GM12874 (cell line): Measurements from ENCODE around the gene LILRA2.
"Not testable (repeated sequence)": the region's sequence is repeated elsewhere in the genome, so short reads cannot be mapped to it uniquely, and the experiment has no call there.

ENCODE experiments used
- CTCF ChIP-seq: IDR thresholded peaks from 2 replicates; pipeline ENCODE4 v1.5.1; 2011; ENCODE audit warnings: low read depth, mild to moderate bottlenecking, control low read depth, low read length, moderate library complexity; ENCODE audit not compliant: insufficient read depth

Gene LILRA2

DNA sequence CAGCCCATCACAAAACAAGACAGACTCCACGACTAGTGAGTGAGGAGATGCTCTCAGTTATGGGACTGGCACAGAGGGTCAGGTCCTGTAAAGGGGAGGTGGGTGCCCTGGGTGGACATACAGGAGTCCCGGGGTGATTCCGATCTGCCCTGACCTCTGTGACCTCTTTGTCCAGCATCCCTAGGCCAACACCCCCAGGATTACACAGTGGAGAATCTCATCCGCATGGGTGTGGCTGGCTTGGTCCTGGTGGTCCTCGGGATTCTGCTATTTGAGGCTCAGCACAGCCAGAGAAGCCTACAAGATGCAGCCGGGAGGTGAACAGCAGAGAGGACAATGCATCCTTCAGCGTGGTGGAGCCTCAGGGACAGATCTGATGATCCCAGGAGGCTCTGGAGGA, 13.4 kb downstream of the LILRA2 start:
- TF ChIP-seq CTCF = no peak

- TF ChIP-seq CTCF = not testable (repeated sequence)
Observed at GRCh38 chr19:54593445-54593844, 19.9 kb downstream of the LILRA2 start, which contains the start of gene LILRA1. LILRA1 (plus strand) TSS chr19:54593632; CDS start chr19:54594245, 613 bp downstream.

- TF ChIP-seq CTCF = no peak
Observed at GRCh38 chr19:54594737-54595136, 21.1 kb downstream of the LILRA2 start.

GRCh38 chr19:54600212-54600611, 26.6 kb downstream of the LILRA2 start:
- TF ChIP-seq CTCF = no peak

DNA sequence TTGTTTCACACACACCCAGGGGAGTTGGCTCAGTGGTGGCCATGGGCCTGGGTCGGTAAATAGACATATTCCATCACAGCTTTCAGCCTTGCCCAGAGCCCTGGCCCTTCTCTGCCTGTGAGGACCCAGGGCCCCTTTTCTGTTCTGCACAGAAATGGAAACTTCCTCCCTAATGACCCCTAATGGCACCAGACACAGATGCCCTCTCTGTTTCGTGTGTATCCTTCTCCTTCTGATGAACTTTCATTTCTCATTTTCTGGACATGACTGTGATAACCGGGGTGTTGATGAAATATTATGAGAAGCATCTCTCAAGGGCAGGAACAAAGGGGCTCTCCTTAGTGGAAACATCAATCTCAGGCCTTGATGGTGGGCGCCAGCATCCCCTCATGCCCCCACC, 32.6 kb downstream of the LILRA2 start:
- no peak for TF ChIP-seq CTCF

DNA sequence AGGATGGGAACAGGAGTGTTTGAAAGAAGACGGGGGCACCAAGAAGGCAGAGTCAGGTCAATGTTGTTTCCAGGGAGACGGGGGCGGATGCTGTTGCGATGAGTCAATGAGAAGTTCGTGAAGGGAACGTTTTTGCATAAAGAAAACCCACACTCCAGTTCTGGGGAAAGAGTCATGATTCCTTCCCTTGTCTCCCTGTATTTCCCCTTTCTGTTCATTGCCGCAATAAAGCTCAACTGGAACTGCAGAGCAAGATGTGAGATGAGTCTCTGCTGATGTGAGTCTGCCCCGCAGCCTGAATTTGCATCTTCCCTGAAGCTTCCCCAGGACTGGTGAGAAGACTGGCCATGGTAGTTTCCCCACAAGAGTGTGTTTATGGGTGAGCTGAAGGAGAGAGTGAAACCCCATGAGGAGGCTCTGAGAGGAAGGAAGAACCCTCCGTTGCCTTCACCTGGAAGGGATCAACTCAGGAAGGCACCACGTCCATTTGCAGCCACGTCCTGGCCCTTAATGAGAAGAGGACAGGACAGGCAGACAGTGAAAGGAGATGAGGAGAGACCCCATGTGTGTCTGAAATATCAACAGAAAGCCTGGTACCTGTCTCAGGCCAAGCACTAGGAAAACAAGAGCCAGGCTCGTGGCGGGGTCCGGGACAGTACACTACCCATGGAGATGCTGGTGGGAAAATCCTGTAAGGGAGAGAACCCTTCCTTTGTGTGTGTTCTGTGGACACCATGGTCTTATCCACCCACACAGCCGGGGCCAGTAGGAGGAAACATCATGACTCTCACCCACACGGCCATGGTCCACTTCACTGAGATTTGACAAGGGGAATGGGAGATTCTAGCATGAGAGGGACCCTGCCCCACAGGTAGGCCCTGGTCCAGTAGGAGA, 33.5 kb downstream of the LILRA2 start:
- TF ChIP-seq CTCF = no peak

DNA sequence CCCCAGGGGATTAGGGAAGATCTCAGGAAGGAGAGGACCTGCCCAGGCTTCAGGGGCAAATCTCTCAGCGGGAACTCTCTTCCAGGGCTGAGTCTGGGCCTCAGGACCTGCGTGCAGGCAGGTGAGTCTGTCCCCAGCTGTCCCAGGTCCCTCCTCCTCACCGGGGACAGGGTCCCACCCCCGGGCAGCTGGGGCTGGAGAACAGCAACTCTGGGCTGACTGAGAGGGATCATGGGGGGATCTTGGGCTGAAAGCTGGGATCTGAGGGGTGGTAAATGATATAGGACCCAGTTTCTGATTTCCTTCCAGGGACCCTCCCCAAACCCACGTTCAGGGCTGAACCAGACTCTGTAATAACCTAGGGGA, 34.2 kb downstream of the LILRA2 start:
- TF ChIP-seq CTCF = no peak
